DMS53 treated with DMSO at 0.1 percent for 48 hours (cell line): ENCODE data around the gene SCAMP2.
"Not testable (repeated sequence)": the region's sequence is repeated elsewhere in the genome, so short reads cannot be mapped to it uniquely, and the experiment has no call there.

Experiments
- DNase-seq: peaks from one replicate; lab custom pipeline; 2025; ENCODE audit not compliant: unreplicated experiment; lab: John Stamatoyannopoulos, UW

SCAMP2 gene

GRCh38 chr15:74873036-74873755, at the start of gene SCAMP2:
TSS of gene SCAMP2 (minus strand) at chr15:74873365. CDS start at chr15:74873255, 110 bp downstream.
- peak; percentile 82 for DNase-seq

DNA sequence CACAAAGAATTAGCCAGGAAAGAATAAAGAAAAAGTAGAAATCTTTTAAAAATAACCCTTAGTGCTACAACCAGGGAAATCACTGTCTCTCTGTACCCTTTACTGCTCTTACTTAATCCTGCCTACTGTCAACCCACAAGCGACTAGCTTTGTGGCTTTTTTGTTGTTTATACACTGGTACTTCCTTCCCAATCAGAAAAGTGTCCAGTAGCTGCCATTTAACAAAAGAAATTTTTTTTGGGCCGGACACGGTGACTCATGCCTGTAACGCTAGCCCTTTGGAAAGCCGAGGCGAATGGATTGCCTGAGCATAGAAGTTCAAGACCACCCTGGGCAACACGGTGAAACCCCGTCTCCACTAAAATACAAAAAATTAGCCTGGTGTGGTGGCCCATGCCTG, 47.3 kb upstream of the SCAMP2 start:
- DNase-seq: no peak

GRCh38 chr15:74917676-74918075, 44.5 kb upstream of the SCAMP2 start:
- no peak for DNase-seq

DNA sequence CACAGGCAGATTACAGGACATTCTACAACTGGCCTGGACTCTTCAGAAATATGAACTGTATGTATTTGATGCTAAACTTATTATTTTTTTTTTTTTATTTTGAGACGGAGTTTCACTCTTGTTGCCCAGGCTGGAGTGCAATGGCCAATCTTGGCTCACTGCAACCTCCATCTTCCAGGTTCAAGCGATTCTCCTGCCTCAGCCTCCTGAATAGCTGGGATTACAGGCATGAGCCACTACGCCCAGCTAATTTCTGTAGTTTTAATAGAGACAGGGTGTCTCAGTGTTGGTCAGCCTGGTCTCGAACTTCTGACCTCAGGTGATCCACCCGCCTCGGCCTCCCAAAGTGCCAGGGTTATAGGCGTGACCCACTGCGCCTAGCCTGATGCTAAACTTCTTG, 40.6 kb upstream of the SCAMP2 start:
- not testable (repeated sequence) for DNase-seq

- DNase-seq: no peak
Observed at GRCh38 chr15:74913041-74913440, 39.9 kb upstream of the SCAMP2 start.

DNA sequence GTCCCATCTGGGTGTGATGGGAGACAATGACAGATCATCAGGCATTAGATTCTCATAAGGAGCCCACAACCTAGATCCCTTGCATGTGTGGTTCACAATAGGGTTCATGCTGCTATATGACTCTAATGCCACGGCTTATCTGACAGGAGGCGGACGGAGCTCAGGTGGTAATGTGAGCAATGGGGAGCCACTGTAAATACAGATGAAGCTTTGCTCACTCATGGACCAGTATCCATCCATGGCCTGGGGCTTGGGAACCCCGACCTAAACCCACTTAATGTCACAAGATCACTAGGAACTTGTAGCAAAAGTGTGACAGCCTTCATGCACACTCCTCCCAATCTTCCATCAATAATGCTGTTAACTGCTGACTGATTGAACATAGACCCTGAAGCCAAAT, 35.5 kb upstream of the SCAMP2 start:
- DNase-seq: no peak

DNA sequence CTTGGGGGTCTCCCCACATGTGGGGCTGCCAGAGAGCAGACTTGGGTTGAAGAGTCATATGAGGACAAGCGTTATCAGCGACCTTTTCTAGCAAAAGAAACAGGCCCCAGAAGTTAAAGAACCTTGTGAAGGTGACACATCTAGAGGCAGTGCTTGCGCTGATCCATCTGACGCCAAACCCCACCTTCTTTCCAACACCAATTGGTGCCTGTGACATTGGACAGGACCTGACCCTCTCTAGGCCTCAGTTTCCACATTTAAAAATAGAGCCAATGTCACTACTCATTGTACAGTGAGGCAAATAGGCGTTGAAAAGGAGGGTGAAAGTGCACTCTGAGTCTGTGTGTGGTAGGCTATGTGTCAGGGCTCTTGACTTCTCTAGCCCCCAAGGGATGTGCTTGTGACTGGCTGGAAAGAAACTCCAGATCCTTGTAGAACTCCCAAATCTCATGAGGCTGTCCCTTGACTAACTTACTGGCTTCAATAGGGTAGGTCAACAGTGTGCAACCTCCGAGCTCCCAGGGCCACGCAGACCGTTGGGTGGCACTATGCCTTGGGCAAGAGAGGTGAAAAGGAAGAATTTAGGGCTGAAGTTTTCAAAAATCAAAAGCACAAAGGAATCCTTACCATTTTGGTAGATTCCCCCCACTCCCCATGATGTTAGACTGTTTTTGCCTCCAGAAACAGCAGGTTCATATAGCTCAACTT, 34.2 kb upstream of the SCAMP2 start:
- DNase-seq: no peak

GRCh38 chr15:74906450-74907162, 33.4 kb upstream of the SCAMP2 start, which contains the start of gene FAM219B:
TSS of gene FAM219B (minus strand) at chr15:74906851. CDS start at chr15:74906800, 51 bp downstream.
- peak; percentile 70 for DNase-seq

- DNase-seq: no peak
Observed at GRCh38 chr15:74906067-74906449, 32.9 kb upstream of the SCAMP2 start.

DNA sequence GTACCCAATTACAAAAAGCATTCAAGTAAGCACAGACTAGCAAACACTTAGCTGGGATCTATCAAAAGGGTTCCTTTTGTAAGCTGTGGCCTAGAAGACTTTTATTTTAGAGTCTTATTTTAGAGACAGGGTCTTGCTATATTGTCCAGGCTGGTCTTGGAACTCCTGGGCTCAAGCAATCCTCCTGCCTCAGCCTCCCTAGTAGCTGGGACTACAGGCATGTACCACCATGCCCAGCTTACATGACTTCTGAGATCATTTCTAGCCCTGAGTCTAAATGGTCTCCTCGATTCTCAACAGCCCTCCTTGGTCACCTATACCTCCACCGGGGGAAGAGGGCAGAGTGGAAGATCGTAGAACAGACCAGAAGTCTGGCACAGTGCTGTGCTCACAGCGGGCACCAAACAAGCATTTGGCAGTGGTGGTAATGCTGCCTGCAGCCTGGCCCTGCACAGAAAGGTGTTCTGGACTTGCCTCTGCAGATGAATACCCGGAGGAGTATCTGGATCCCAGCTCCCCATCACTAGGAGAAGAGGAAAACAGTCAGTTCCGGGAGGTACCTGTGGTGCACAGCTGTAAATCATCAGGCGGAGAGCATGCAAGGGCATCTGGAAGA, 31.1 kb upstream of the SCAMP2 start:
- no peak for DNase-seq

GRCh38 chr15:74903676-74904075, 30.5 kb upstream of the SCAMP2 start:
- DNase-seq: no peak

DNA sequence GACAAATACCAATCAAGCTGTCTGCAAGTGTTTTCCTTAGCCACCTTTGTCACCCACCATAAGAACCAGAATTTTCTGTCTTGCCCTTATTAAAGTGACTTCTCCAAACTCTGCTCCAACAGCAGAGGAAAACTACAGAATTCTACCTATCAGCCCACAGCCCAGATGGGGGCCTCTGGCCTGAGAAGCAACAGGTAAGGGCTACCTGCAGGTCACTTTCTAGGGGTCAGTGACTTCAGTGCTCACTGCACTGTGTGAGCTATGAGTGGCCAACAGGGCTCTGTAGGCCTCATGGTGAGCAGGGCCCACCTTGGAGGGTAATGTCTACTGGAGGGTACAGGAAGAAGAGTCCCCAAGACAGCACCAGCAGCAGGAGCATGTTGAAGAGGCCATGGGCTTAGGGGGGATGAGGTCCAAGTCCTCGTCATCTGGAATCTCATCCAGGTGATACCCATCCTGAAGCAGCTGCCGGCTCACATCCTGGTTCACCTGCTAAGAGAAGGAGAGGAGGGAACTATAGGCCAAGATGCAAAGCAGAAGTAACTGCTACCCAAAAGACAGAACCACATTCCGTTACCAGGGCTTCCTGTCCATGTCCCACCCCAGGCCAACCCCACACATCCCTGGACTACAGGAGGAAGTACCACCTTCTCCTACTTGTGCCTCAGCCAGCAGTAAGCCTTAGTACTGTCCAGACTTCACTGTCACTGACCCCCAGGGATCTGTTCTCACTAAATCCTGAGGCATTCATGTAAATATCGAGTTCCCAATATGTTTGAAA, 29.3 kb upstream of the SCAMP2 start:
- DNase-seq: no peak

DNA sequence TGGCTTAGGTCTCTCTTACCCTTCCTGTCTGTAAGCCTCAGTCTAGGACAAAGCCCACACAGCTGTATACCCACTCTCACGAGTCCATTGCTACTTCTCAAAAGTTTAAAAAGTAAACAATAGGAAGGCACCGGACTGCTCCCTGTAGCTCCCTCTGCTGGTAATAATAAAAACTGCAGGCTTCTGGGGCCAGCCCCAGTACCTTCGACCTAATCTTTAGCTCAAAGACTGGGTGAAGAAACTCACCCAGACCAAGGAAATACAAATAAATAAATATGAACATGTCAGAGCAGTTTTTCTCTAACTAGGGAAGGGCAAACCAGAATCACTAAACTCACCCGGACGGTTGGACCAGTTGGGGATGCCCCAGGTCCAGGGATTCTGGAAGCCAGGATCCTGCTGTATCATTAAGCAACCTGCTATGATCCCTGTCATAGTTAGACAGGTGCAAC, 28.5 kb upstream of the SCAMP2 start:
- DNase-seq: peak; percentile 33

GRCh38 chr15:74897300-74897701, 24.1 kb upstream of the SCAMP2 start:
- no peak for DNase-seq

DNA sequence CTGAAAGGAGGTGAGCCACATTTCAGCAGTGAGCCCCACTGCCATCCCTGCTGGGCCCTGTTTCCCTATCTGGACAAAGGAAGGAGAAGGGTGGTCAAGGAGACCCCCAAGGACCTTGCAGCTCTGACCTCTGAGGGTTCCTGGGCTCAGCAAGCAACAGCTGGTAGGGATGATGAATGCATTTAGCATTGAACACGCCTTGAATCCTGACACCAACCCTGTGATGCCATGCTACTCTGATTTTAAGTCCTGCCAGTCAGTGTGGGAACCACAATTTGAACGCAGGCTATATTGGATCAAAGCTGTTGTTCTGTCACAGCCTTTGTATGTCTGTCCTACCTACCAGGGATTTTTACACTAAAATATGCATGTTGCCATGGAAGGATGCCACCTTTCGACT, 23.2 kb upstream of the SCAMP2 start:
- no peak for DNase-seq

DNA sequence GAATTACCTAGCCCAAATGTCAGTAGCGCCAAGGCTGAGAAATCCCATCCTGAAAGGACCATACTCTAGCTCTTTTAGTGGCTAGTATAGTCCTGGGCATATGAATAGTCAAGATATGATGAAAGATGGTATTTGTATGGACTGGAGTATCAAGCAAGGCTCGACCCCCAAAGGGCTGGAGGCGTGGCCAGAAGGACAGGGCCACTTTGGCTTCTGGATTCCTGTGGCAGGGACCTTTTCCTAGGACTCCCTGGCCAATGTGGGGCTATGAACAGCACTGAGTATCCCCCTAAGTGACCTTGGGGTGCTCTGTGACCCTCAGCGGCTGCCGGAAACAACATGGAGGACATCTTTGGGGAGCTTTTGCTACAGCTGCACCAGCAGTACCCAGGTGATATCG, 22.7 kb upstream of the SCAMP2 start:
- no peak for DNase-seq

DNA sequence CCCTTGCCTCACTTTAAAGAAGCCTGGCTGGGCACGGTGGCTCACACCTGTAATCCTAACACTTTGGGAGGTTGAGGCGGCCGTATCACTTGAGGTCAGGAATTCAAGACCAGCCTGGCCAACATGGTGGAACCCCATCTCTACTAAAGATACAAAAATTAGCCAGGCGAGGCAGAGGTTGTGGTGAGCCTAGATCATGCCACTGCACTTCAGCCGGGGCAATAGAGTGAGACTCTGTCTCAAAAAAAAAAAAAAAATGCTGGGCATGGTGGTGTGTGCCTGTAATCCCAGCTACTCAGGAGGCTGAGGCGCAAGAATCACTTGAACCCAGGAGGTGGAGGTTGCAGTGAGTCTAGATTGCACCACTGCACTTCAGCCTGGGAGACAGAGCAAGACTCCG, 21.2 kb upstream of the SCAMP2 start:
- not testable (repeated sequence) for DNase-seq

GRCh38 chr15:74893627-74894026, 20.5 kb upstream of the SCAMP2 start:
- DNase-seq: no peak

DNA sequence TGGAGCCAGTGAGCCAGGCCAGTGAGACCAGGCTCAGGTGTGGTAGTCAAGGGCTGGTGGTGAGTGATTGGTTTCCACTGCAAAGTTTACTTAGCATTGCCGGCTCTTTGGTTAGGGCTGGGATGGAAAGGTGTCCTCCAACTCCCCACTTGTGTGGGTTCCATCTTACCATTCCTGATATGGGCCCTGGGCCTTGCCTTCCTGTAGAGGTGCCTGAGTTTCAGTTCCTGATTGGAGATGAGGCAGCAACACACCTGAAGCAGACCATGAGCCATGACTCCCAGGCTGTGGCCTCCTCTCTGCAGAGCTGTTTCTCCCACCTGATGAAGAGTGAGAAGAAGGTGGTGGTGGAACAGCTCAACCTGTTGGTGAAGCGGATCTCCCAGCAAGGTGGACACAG, 19.8 kb upstream of the SCAMP2 start:
- no peak for DNase-seq

DNA sequence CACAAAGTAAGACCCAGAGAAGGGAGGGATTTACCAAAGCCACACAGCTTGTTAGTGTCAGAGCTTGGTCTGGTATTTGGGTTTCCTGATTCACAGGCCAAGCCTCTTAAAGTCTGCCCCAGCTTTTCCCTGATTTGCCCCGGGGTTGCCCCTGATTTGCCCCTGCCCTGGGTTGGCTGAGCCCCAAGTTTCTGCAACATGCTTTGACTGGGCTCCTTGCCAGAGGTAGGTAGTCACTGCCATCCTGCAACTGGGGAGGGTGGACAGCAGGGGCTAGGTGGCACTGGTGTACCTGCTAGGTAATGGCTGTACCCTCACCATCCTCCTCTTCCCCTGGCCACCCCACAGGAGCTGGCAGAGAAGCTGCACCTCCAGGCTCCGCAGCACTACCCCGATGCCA, 19.1 kb upstream of the SCAMP2 start:
- DNase-seq: no peak

- DNase-seq: no peak
Observed at GRCh38 chr15:74891469-74891868, 18.3 kb upstream of the SCAMP2 start.
